HG02884 (cell line): ENCODE measurements around the gene CRYBA2.

ENCODE experiments used
- ATAC-seq: cut with Tn5 transposase; IDR thresholded peaks from one replicate; pipeline ENCODE4 v1.9.1; 2021; ENCODE audit warnings: mild to moderate bottlenecking, moderate library complexity; ENCODE audit not compliant: unreplicated experiment

Gene CRYBA2

DNA sequence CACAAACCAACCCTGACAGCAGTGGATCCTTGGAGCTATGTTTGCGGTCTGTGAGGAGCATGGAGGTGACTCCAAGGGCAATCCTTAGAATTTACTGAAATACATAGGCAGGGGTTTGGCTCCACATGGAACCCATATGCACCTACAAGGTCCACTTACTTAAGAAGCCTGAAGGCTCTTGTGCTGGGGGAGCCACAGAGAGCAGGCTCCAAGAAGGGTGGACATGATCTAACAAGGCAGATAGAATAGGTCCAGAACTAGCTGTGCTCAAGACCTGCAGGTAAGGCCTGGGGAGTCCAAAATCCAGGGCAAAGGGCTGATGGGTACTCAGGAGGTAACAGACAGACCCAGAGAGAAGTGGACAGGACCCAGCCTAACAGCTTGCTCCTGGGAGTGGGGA lies 34.9 kb downstream of the CRYBA2 start:
- no peak for ATAC-seq

DNA sequence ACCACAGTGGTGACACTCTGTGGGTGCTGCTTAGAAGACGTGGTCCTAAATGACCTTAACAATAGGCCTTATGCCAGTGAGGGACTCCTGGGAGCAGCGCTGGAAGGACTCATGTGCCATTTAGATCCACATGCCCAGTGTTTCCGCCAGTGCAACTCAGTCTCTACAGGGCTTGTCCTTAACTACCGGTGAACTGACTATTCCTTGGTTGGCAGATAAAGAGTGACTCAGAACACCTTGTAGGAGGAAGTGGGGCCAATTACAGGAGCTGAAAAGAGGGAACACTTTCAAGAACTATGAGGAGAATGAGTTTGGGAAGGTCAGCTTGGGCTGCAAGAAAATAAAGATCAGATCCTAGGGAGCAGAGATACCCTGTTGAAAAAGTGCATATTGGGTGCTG lies 35.6 kb downstream of the CRYBA2 start:
- no peak for ATAC-seq

DNA sequence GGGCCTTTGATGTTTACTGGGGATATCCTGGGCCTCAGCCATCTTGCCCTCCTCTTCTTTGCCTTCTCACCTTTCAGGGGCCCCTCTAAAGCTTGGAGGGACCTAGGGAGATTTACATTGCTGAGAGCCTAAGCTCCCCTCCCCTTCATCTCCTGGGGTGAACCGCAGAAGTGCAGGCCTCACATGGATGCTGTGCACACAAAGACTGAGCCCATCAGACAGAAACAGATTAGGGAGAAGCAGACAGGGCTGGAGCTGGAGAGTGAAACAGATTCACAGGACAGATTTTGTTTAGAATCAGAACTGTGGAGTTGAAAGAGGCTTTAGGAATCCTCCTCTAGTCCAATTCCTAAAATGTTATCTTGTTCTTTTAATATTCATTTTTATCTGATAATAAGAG lies 37.2 kb downstream of the CRYBA2 start:
- ATAC-seq = no peak

GRCh38 chr2:218954541-218955300 lies 38.5 kb downstream of the CRYBA2 start:
- ATAC-seq = no peak

DNA sequence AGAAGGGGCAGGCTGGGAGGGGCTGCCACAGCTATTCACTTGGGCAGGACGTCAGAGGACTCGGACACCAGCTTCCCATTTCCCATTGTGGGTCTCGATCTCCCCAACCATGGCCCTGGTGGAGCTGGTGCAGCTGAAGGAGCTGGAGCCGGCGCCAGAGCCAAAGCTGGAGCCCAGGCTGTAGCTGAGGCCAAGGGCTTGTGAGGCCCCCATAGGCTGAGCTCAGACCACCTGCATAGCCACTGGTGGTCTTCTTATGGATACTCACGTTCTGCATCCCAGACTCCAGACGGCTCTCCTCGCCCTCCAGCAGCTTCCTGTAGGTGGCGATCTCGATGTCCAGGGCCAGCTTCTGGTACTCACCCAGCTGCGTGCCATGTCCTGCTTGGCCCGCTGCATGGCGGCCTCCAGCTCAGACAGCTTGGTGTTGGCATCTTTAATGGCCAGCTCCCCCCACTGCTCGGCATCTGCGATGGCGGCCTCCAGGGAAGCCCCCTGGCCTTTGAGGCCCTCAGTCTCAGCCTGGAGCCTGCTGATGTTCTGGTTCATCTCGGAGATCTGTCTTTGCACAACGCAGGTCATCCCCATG lies 39.8 kb downstream of the CRYBA2 start:
- no peak for ATAC-seq

GRCh38 chr2:218952160-218952559 lies 41.1 kb downstream of the CRYBA2 start:
- no peak for ATAC-seq

DNA sequence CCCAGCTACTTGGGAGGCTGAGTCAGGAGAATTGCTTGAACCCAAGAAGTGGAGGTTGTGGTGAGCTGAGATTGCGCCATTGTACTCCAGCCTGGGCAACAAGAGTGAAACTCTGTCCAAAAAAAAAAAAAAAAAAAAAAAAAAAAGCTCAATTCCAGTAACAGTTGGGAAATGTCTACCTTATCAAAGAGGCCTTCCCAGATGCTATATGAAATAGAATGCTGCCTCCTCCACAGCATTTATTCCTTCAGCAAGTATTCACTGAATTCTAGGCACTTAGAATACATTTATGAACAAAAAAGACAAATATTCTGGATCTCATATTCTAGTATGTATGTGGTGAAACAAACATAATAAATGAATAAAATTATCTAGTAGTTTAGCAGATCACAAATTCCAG lies 46.6 kb downstream of the CRYBA2 start:
- no peak for ATAC-seq

- no peak for ATAC-seq
Observed at GRCh38 chr2:218944759-218945404, 48.3 kb downstream of the CRYBA2 start.
